Activated naive CD8-positive, alpha-beta T cell treated with anti-CD3 and anti-CD28 coated beads, Interleukin-2, amount 50 U/mL, for 24 hours (primary cell): ENCODE data around the gene MRPL9.

ENCODE experiments used
- ATAC-seq: fragments of 150-1000 bp; cut with Tn5 transposase; one replicate; pipeline ENCODE4 v1.10.0; 2021
- DNase-seq: peaks from one replicate; pipeline ENCODE4 v3.0.0; 2021
- H3K27ac Mint-ChIP-seq: one replicate; pipeline ENCODE4 v1.8.0; 2021; ENCODE audit warnings: mild to moderate bottlenecking, mixed read lengths
- H3K27me3 Mint-ChIP-seq: one replicate; pipeline ENCODE4 v1.8.0; 2021; ENCODE audit warnings: mixed read lengths
- H3K36me3 Mint-ChIP-seq: one replicate; pipeline ENCODE4 v1.8.0; 2021; ENCODE audit warnings: low read depth, mixed read lengths
- H3K4me1 Mint-ChIP-seq: one replicate; pipeline ENCODE4 v1.8.0; 2021; ENCODE audit warnings: mixed read lengths
- H3K4me3 Mint-ChIP-seq: one replicate; pipeline ENCODE4 v1.8.0; 2021; ENCODE audit warnings: mild to moderate bottlenecking, moderate library complexity, mixed read lengths
- H3K9me3 Mint-ChIP-seq: one replicate; pipeline ENCODE4 v1.8.0; 2021; ENCODE audit warnings: mixed read lengths

Gene MRPL9

DNA sequence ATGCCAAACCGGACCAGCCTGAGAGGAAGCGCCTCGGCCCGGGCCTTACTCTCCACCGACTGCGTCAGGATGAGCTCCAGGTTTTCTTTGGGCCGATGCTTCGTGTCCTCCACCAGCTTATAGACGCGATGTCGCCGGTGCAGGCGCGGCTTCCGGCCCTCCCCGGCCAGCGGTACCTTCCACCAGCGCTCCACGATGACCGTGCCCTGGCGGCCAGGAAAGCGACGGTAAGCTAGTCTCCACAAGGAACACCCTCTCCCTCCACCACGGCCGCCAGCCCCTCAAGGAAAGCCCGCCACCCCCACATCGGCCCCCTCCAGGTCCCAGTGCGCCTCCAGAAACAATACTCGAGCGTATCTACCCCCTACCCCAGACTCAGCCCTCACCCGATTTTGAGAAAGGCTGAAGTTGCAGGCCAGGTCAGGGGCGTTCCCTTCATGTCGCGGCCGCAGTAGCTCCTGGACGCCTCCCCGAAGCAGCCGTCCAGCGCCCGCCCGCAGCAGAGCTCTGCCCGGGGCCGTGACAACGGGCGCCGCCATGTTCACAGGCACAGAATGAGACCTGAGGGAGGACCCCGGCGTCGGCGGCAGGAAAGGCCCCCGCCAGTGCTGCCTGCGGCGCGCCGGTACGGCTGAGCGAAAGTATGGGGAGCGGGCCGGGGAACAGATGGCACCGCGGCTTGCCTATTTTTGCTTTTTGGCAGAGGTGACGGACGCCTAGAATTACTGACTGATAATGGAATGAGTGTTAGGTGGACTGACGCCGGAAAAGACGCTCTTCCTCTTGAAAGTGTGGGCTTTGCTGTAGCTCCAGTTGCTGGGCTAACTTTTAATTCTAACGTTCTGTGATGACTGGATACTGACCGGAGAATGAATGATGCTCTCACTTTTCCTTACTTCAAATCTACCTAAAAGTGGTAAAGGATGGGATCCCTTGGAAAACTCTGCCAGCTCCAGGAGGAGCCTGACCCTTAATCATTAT, at the start of gene MRPL9:
Gene MRPL9, minus strand, starts transcription at position 556 of the 981 bp plus-strand sequence. Its CDS starts 17 bp downstream, at position 539.
- H3K27ac Mint-ChIP-seq: peak within 1 kb of the TSS; percentile 97
- peaks cover 20% of the 10 kb centered on the region for H3K36me3 Mint-ChIP-seq
- H3K4me3 Mint-ChIP-seq: peak within 1 kb of the TSS; percentile 93
- H3K4me1 Mint-ChIP-seq: peaks cover 22% of the 10 kb centered on the region
- DNase-seq (peak; percentile 90), ATAC-seq (peak; percentile 100)
- H3K9me3 Mint-ChIP-seq: no peaks in the 10 kb centered on the region
- H3K27me3 Mint-ChIP-seq: no peaks in the 10 kb centered on the region

DNA sequence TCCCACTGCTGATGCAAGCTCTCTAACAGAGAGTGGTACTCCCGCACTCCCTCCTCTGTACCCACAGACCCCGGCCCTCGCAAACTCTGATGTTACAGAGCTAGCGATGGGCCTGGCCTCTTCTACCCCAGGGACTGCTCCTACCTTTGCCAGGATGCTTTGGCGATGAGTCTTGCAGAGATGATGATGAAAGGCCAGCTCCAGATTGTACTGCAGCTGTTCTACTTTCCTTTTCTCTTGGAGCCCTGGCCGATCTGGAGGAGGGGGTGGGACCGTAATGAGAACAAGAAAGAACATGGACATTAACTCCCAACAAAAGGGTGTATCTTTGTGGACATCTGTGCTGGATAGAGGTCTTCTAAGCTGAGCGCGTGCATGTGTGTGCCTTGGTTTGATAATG, 47.9 kb upstream of the MRPL9 start:
- Mint-ChIP-seq H3K27me3 (peaks cover 1% of the 10 kb centered on the region), H3K36me3 (no peaks in the 10 kb centered on the region), H3K4me1 (peaks cover 13% of the 10 kb centered on the region), H3K9me3 (no peaks in the 10 kb centered on the region), H3K4me3 (no peak overlapping the region), H3K27ac (no peak overlapping the region)
- ATAC-seq (no peak), DNase-seq (no peak)

DNA sequence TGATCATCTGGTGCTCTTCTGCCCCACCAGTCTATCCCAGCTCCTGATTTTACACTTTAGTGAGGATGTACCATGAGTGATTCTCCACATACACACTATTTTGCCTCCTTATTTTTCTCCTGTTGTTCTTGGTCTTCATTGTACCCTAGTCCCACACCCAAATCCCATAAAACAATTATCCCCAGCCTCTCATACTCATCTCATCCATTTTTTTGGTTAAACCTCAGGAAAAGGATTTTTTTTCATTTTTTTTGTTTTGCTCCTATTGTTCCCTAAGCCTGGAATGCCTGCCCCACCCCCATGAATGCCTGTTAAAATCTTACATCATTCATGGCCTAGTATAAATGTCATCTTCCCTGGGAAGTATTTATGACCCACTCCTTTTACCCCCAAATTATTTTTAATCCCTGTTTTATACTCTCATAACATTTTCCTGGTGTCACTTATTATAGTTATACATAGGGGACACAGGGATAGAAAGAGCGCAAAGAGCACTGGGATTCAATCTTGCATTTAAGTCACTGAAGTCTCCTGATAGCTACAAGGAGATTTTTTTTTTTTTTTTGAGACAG, 46.8 kb upstream of the MRPL9 start:
- H3K4me1 Mint-ChIP-seq: peaks cover 3% of the 10 kb centered on the region
- no peak overlapping the region for H3K27ac Mint-ChIP-seq
- no peaks in the 10 kb centered on the region for H3K36me3 Mint-ChIP-seq
- no peaks in the 10 kb centered on the region for H3K9me3 Mint-ChIP-seq
- H3K27me3 Mint-ChIP-seq: no peaks in the 10 kb centered on the region
- no peak overlapping the region for H3K4me3 Mint-ChIP-seq
- no peak for ATAC-seq
- no peak for DNase-seq

DNA sequence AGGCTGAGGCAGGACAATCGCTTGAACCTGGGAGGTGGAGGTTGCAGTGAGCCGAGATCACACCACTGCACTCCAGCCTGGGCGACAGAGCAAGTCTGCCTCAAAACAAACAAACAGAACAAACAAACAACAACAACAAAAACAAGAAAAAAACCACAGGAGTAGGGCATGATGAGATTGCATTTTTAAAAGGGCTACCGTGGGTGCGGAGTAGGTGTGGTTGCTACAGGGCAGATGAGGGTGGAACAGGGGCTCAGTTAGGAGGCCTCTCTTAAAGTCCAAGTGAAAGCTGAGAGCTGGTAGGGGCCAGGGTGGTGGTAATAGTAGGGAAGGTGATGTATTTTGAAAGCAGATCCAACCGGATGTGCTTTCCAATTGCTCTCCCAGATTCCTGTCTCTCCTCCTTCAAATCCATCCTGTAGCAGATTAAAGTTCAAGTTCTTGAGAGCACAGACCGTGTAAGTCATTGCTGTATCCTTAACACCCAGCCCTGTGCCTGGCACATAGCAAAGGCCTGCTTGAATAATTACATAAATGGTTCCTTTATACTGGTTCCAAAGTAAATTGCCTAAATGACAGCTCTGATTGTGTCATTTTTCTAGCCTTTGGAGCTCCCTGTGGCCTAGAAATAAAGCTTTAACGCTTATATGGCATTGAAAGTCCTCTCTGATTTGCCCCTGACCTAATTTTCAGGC, 46.1 kb upstream of the MRPL9 start:
- DNase-seq (no peak), ATAC-seq (no peak)
- H3K36me3 Mint-ChIP-seq: no peaks in the 10 kb centered on the region
- no peaks in the 10 kb centered on the region for H3K4me1 Mint-ChIP-seq
- no peak overlapping the region for H3K4me3 Mint-ChIP-seq
- H3K27ac Mint-ChIP-seq: no peak overlapping the region
- no peaks in the 10 kb centered on the region for H3K27me3 Mint-ChIP-seq
- H3K9me3 Mint-ChIP-seq: no peaks in the 10 kb centered on the region

DNA sequence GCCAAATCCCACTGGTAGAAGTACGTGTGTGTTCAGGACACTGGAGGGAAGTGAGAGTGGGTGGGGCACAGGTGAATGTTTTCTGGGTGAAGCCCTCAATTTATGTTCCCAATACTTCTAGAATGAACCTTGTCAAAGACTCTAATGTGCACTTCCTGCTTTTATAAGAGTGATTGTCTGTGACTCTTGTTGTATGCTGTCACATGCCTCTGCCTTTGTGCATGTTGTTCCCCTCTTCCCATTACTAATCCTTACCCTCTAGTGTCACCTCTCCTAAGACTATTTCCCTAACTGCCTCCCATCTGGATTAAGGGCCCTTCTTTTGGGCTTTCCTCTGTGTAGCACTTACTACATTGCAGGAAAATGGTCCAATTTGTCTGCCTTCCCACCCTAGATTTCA, 44.5 kb upstream of the MRPL9 start:
- Mint-ChIP-seq H3K4me3 (no peak overlapping the region), H3K27ac (no peak overlapping the region), H3K9me3 (no peaks in the 10 kb centered on the region), H3K27me3 (no peaks in the 10 kb centered on the region), H3K4me1 (no peaks in the 10 kb centered on the region), H3K36me3 (no peaks in the 10 kb centered on the region)
- no peak for DNase-seq
- ATAC-seq: no peak

DNA sequence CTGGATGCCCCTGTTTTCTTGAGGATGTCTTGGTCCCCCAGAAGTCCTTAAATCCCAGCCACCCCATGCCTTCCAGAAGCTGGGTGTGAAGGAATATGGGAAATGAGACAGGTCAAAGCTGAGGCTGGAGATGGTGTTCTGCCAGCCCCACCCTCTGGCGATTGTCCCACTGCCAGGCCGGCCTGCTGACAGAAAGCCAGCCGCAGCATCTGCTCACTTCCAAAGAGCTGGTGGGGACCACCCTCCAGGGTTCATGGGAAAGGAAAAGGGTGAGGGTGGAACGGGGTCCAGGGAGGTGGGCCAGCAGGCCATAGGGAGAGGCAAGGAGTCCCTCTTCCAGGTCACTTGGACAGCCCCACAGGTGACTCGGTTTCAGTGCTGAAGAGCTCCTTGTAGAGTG, 43.8 kb upstream of the MRPL9 start:
- Mint-ChIP-seq H3K9me3 (no peaks in the 10 kb centered on the region), H3K4me3 (no peak overlapping the region), H3K27ac (no peak overlapping the region), H3K36me3 (no peaks in the 10 kb centered on the region), H3K27me3 (no peaks in the 10 kb centered on the region), H3K4me1 (no peaks in the 10 kb centered on the region)
- ATAC-seq (no peak), DNase-seq (no peak)

DNA sequence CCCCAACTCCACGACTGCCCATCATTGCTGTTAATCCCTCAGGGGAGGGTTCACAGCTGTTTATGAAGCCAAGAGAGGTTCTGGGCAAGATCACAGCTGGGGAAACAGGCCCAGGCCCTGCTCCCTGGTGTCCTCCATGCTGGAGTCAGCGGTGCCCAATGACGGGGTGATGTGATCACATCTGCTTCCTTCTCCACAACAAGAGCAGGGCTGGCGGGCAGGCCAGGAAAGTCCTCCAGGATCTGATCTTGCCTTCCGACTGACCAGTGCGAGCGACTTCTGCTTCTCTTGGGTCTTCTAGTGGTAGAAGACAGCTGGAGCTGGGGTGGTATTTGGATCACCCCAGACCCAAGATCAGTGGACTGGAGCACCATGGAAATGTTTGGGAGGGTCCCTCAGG, 42.9 kb upstream of the MRPL9 start:
- no peaks in the 10 kb centered on the region for H3K9me3 Mint-ChIP-seq
- no peaks in the 10 kb centered on the region for H3K4me1 Mint-ChIP-seq
- no peak overlapping the region for H3K4me3 Mint-ChIP-seq
- no peak overlapping the region for H3K27ac Mint-ChIP-seq
- no peak for ATAC-seq
- H3K36me3 Mint-ChIP-seq: no peaks in the 10 kb centered on the region
- no peak for DNase-seq
- no peaks in the 10 kb centered on the region for H3K27me3 Mint-ChIP-seq

DNA sequence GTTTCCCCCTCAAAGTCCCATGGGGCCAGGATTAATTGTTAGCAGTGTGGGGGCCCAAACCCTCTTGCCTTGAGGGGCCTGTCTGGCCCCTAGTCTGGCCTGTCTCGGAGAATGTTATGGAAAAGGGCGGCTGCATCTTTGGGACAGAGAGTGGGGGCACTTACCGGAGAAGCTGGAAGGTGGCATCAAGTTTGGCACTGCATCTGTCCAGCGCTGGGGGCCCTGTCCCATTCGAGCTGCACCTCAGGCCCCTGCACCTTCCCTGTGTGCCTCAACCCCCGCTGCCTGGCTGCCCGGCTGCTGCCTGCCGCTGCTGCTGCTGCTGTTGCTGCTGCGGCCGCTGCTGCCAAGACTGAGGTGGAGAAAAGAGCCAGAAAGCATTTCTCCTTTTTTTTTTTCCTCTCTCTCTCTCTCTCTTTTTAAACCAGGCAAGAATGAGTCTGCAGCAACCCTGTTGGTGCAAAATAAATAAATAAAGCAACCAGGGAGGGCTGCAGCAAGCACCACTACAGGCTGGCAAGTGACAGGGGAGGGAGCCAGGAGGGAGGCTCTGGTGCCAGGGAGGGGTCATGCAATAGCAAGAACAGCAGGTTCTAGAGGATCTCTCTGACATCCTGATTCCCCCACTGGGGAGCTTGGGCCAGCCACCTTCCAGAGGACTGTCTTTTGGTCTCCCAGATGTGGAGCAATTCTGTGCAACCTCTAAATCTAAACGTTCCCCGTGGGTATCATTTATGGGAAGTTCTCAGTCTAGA, 41.9 kb upstream of the MRPL9 start, which contains the start of gene LINGO4:
Gene LINGO4, minus strand, starts transcription at position 354 of the 755 bp plus-strand sequence. CDS start 2,715 bp downstream, outside the sequence.
- no peaks in the 10 kb centered on the region for H3K27me3 Mint-ChIP-seq
- no peak for ATAC-seq
- peaks cover 4% of the 10 kb centered on the region for H3K4me1 Mint-ChIP-seq

DNA sequence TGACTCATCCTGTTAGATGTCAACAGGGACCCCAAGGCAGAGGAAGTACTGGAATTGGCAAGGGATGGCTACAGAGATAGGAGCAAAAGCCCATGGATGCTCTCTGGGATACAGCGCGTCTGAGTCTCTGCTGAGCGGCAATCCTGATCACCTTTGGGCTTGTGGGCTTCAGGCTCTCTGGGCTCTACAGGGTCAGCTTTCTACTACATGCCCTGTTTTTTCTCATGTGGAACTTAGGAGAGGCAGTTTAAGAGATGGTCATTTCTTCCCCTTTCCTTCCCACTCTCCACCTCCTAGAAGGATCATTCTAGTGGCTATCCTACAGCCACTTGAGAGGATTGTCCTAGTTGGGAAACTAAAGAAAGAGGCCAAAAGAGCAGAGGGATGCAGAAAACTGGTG, 40.6 kb upstream of the MRPL9 start:
- Mint-ChIP-seq H3K9me3 (no peaks in the 10 kb centered on the region), H3K27me3 (peaks cover 4% of the 10 kb centered on the region), H3K27ac (no peak overlapping the region), H3K4me1 (peaks cover 8% of the 10 kb centered on the region), H3K36me3 (no peaks in the 10 kb centered on the region), H3K4me3 (no peak overlapping the region)
- ATAC-seq (no peak), DNase-seq (no peak)

More for the DNA sequence above, 41.9 kb upstream of the MRPL9 start, which contains the start of gene LINGO4:
- no peak for DNase-seq
- Mint-ChIP-seq H3K27ac (no peak within 1 kb of the TSS), H3K4me3 (no peak within 1 kb of the TSS), H3K9me3 (no peaks in the 10 kb centered on the region), H3K36me3 (no peaks in the 10 kb centered on the region)

DNA sequence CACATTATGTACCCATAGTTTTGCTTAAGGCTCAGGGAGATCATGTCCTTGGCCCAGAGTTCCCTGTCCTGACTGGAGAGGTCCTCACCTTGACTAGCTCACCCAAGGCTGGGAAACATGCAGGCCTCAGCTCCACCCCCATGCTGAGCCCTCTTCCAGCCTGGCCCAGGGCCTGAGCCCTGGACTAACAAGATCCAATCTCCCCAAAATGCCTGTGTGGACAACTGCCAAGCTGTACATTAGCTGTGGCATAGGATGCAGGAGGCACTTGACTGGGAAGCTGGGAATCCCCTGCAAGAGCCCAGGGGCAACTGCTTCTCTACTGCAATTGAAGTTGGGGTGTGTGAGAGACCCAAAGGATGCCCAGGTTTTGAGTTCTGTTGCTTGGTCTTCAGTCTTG, 39.9 kb upstream of the MRPL9 start:
- ATAC-seq (no peak), DNase-seq (no peak)
- H3K36me3 Mint-ChIP-seq: no peaks in the 10 kb centered on the region
- peaks cover 4% of the 10 kb centered on the region for H3K27me3 Mint-ChIP-seq
- H3K4me3 Mint-ChIP-seq: no peak overlapping the region
- no peak overlapping the region for H3K27ac Mint-ChIP-seq
- H3K4me1 Mint-ChIP-seq: peaks cover 8% of the 10 kb centered on the region
- H3K9me3 Mint-ChIP-seq: no peaks in the 10 kb centered on the region

DNA sequence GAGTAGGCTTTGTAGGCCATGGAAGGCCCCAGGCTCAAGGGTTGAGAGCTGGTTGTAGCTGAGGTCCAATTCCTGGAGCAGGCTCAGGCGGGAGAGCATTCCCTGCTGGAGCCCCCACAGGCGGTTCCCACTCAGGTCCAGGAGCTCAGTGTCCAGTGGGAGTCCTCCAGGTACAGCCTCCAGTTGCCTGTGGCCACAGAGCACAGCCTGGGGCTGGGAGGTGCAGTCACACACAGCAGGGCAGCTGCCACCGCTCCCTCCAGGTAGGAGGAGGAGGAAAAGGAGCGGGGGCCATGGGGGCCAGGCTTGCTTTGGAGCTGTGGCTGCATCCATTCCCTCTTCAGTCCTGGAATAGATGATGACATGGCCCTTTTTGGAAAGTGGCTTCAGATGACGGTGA, 39.1 kb upstream of the MRPL9 start:
- H3K27ac Mint-ChIP-seq: no peak overlapping the region
- H3K36me3 Mint-ChIP-seq: no peaks in the 10 kb centered on the region
- H3K27me3 Mint-ChIP-seq: peaks cover 4% of the 10 kb centered on the region
- H3K9me3 Mint-ChIP-seq: no peaks in the 10 kb centered on the region
- H3K4me1 Mint-ChIP-seq: peaks cover 8% of the 10 kb centered on the region
- H3K4me3 Mint-ChIP-seq: no peak overlapping the region
- DNase-seq (no peak), ATAC-seq (no peak)

DNA sequence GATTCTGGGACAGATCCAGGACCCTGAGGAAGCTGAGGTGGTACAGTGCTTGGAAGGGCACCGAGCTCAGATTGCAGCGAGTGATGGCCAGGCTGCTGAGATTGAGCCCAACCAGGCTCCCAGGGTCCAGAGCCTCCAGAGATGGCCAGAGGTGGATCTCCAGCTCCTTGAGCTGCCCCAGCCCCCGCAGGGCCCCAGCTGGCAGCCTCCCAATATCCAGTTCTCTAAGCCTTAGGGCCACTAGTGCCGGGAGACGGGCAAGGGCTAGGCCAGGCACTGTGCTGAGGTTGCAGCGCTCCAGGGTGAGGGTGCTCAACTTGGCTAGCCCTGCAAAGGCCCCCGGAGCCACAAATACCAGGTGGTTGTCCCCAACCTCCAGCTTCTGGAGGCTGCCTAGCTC, 38.5 kb upstream of the MRPL9 start:
- DNase-seq: no peak
- ATAC-seq: no peak
- peaks cover 4% of the 10 kb centered on the region for H3K27me3 Mint-ChIP-seq
- H3K27ac Mint-ChIP-seq: no peak overlapping the region
- H3K36me3 Mint-ChIP-seq: no peaks in the 10 kb centered on the region
- no peak overlapping the region for H3K4me3 Mint-ChIP-seq
- H3K9me3 Mint-ChIP-seq: no peaks in the 10 kb centered on the region
- H3K4me1 Mint-ChIP-seq: peaks cover 8% of the 10 kb centered on the region

DNA sequence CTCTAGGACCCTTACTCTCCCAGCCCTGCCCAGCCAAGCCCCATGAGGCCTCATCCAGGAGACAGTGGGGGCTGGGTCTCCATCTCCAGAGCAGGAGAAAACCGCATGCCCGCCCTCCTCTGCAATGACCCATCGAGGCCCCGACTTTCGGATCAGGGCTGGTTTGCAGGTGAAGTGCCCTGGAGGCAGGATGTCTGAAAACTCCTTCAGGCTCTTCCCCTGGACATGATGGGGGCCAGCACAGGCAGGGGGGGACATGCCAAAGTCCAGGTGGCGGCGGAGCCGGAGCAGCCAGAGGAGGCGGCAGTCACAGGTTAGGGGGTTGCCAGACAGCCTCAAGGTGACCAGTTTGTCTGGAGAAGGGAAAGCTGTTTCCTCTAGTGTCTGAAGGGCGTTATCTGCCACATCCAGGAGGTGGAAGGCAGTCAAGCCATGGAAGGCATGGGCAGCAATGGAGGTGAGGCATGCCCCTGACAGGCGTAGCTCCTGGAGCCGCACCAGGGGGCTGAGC, 38.1 kb upstream of the MRPL9 start:
- Mint-ChIP-seq H3K36me3 (no peaks in the 10 kb centered on the region), H3K4me3 (no peak overlapping the region), H3K9me3 (no peaks in the 10 kb centered on the region), H3K4me1 (peaks cover 8% of the 10 kb centered on the region), H3K27me3 (peaks cover 4% of the 10 kb centered on the region), H3K27ac (no peak overlapping the region)
- no peak for DNase-seq
- no peak for ATAC-seq

DNA sequence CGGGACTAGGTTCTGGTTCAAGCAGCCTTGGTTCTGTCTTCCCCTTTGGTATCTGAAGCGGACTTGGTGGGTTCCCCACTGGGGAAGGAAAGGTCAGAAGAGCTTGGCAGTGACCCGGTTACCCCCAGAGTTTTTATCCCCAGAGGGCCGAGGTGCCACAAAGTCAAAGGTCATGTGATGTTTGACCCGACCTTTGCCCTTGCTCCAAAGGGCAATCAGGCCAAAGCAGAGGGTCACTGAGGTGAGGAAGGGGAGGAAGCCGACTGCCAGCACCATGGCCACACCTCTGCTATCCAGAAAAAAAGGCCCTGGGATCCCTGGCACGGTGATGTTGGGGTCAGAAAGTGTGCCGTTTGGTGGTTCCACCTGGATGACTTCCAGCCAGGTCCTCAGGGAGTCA, 37.5 kb upstream of the MRPL9 start:
- H3K27me3 Mint-ChIP-seq: peaks cover 4% of the 10 kb centered on the region
- no peak for ATAC-seq
- no peak for DNase-seq
- peaks cover 8% of the 10 kb centered on the region for H3K4me1 Mint-ChIP-seq
- H3K9me3 Mint-ChIP-seq: no peaks in the 10 kb centered on the region
- H3K36me3 Mint-ChIP-seq: no peaks in the 10 kb centered on the region
- H3K4me3 Mint-ChIP-seq: no peak overlapping the region
- no peak overlapping the region for H3K27ac Mint-ChIP-seq
